Prostate gland (tissue), 2 donors: Measurements from ENCODE around the gene RIT2.

ENCODE experiments used
- CTCF ChIP-seq, 4 experiments: fragments of 200-600 bp in 2 of 4; fragments of 450-650 bp in 2 of 4; sonication (generic) in 2 of 4; IDR thresholded peaks; 1 replicate in 3 of 4; 2 replicates in 1 of 4; pipeline ENCODE4 v1.5.1; 2016 to 2019; ENCODE audit warnings: antibody characterized with exemption in 4 of 4, mild to moderate bottlenecking in 2 of 4, moderate library complexity in 2 of 4
- POLR2A ChIP-seq: fragments of 450-650 bp; IDR thresholded peaks from one replicate; pipeline ENCODE4 v1.6.1; 2016; ENCODE audit warnings: antibody characterized with exemption, mild to moderate bottlenecking
- POLR2AphosphoS5 ChIP-seq: sonication (generic); formaldehyde crosslinking; IDR thresholded peaks from one replicate; pipeline ENCODE4 v1.6.1; 2017; ENCODE audit warnings: antibody characterized with exemption

- TF ChIP-seq CTCF (IDR thresholded peaks at IDR 0.05): no peak
- TF ChIP-seq POLR2A: no peak
- no peak for TF ChIP-seq POLR2AphosphoS5
Observed at GRCh38 chr18:43009674-43010073, 105.8 kb downstream of the RIT2 start.
